22Rv1 (cell line): Measurements from ENCODE around the gene PPFIBP2.

ENCODE experiments used
- ZFX ChIP-seq: fragments of 450-650 bp; IDR thresholded peaks from 2 replicates; pipeline ENCODE4 v1.6.1; 2017; ENCODE audit warnings: antibody characterized with exemption, borderline replicate concordance
- TF ChIP-seq, protein P1 (sequence below): fragments of 450-650 bp; IDR thresholded peaks from 2 replicates; pipeline ENCODE4 v1.5.1; 2017; ENCODE audit warnings: mild to moderate bottlenecking

- TF ChIP-seq, protein P1, sequence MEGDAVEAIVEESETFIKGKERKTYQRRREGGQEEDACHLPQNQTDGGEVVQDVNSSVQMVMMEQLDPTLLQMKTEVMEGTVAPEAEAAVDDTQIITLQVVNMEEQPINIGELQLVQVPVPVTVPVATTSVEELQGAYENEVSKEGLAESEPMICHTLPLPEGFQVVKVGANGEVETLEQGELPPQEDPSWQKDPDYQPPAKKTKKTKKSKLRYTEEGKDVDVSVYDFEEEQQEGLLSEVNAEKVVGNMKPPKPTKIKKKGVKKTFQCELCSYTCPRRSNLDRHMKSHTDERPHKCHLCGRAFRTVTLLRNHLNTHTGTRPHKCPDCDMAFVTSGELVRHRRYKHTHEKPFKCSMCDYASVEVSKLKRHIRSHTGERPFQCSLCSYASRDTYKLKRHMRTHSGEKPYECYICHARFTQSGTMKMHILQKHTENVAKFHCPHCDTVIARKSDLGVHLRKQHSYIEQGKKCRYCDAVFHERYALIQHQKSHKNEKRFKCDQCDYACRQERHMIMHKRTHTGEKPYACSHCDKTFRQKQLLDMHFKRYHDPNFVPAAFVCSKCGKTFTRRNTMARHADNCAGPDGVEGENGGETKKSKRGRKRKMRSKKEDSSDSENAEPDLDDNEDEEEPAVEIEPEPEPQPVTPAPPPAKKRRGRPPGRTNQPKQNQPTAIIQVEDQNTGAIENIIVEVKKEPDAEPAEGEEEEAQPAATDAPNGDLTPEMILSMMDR: no peak
- no peak for TF ChIP-seq ZFX
These were observed 7.6 kb upstream of the PPFIBP2 start for GRCh38 chr11:7506243-7506642.
